Endothelial cell of hepatic sinusoid (primary cell): ENCODE results near the gene HIRIP3.

Source experiments
- in situ Hi-C: cut with HindIII; loops from 2 replicates; pipeline ENCODE4 v1.10.0; 2017; ENCODE audit warnings: low sequenced_read_pairs

HIRIP3 gene

GRCh38 chr16:29985271-29985811, 10.1 kb downstream of the HIRIP3 start:
- in situ Hi-C loops = no loop called here

DNA sequence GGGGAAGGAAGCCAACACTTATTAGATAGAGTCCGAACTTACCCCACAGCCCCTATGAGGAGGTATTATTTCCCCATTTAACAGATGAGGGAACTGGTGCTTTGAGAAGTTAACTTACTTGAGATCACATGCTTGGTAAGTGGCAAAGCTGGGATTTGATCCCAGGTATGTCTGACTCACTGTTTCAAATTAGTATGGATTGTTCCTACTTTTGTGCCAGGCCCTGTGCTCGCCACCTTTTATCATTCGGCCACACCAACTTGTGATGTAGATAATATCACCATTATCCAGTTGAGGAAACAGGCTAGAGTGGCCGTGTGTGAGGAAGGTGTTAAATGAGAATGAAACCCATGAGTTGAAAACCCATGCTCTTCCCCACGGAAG, 10.7 kb downstream of the HIRIP3 start:
- in situ Hi-C loops = no loop called here

DNA sequence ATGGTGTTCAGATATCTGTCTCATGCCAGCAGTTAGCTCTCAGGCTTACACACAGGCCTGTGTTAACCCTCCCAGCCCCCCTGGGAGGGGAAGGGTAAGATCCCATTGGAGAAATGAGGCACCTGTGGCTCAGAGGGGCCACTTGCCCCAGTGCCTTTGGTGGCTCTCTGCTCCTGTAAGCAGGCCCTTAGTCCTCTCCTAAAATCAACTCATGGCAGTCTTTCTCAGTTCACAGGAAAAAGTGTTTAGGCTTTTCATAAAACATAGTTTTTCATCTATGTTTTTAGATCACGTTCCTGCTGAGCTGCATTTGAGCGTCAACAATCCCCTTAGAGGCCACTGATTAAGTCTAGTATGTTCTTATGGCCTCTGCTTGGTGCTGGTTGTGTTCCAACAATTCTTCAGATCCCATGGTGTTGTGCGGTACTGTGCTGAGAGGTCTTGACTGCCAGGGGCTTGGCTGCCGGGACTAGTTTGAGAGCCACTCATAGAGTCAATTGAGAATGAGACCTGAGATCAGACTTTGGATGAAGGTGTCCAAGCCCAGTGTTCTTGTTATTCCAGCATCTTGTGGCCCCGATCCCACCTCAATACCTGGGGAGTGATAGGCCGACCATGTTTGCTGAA, 11.2 kb downstream of the HIRIP3 start:
- in situ Hi-C loops = no loop called here

GRCh38 chr16:29983420-29984136, 11.8 kb downstream of the HIRIP3 start:
- in situ Hi-C loops = no loop called here

- in situ Hi-C loops = no loop called here
Observed at GRCh38 chr16:29982560-29983419, 12.6 kb downstream of the HIRIP3 start.

DNA sequence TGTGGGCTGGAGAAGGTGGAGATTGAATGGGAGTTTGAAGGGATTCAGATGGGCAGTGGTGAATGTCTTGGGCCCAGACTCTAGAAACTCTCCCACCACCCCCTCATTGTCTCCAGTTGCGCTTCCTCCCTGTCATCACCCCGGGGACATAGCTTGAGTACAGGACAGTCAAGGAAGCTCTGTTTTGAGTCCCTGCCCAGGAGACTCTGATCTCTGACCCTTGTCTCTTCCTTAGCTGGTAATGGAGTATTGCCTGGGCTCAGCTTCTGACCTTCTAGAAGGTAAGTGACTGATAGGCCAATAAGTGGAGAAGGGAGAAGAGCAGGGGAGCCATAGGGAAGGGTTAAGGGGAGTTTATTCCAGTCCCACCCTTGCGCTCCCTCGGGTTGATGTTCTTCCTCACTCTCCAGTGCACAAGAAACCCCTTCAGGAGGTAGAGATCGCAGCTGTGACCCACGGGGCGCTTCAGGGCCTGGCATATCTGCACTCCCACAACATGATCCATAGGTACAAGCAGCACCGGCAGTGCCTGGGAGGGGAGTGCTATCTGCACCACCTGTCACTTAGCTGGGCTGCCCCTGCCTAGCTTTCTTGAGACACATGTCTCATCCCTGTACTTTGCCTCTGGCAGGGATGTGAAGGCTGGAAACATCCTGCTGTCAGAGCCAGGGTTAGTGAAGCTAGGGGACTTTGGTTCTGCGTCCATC, 16.7 kb downstream of the HIRIP3 start:
- in situ Hi-C loops = loop anchor here (10.0 kb wide), 1 partner anchor 174 kb away; the partner anchor contains the start of gene MAZ

DNA sequence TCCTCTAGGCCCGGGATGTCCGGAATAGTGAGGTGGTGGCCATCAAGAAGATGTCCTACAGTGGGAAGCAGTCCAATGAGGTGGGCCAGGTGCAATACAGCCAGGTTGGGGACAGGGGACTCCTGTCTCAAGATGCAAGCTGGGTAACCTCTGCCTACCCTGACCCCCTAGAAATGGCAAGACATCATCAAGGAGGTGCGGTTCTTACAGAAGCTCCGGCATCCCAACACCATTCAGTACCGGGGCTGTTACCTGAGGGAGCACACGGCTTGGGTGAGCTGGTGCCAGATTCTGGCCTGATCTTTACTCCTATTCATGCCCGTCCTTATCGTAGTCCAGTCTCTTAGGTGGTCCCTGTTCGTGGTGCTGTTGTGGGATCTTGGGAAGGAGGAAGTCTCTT, 17.3 kb downstream of the HIRIP3 start:
- in situ Hi-C loops = loop anchor here (10.0 kb wide), 1 partner anchor 173 kb away; the partner anchor contains the start of gene MAZ

- in situ Hi-C loops = loop anchor here (10.0 kb wide), 1 partner anchor 172 kb away; the partner anchor contains the start of gene MAZ
Observed at GRCh38 chr16:29977063-29977825, 18.2 kb downstream of the HIRIP3 start.

GRCh38 chr16:29975811-29976511, 19.5 kb downstream of the HIRIP3 start:
- in situ Hi-C loops = loop anchor here (10.0 kb wide), 1 partner anchor 171 kb away; the partner anchor contains the start of gene MAZ

DNA sequence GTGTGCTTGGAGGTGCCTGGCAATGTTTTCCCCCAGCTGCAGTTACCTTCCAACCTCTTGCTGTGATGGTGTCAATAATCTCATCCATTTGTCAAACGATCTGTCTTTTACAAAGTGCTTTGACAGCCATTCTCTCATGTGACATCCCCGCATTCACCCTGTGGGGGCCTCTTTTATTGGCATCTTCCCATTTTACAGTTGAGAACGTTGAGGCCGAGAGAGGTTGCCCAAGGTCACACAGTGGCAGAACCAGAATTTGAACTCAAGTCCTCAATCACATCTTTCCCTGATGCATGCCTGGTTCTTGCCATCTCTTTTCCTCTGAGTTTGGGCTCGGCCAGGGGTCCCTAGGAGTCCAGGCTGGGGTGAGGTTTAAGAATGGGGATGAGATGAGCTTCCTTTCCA, 20.3 kb downstream of the HIRIP3 start:
- in situ Hi-C loops = loop anchor here (10.0 kb wide), 1 partner anchor 170 kb away; the partner anchor contains the start of gene MAZ

DNA sequence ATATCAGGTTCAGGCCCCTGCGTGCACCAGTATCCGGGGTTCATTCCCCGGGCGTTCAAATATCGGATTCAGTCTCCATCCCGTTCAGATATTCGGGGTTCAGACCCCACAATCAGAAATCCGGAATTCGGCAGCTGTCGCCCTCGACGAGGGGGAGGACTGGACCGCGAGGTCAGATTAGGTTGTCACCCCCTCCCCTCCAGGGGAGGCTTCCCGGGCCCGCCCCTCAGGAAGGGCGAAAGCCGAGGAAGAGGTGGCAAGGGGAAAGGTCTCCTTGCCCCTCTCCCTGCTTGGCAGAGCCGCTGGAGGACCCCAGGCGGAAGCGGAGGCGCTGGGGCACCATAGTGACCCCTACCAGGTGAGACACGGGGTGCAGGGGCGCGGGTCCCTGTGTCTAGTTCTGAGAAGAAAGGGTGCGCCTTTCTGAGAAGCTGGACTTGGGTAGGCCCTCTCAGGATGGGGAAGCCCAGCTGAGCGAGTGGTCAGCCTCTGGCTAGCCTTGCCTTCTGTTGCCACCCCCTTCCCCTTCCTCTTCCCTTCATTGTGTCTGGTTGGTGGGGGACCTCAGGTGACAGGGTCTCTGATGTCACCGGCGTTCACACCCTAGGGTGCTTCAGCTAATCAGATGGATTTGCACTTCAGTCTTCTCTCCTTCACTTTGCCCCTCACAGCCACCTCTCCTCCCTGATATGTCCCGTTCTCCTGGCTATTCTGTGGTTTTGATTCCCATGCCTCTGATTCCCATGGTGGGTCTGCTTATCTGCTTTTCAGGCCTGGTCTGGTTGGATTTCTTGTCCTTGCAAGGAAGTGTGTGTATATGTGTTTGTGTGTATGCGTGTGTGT, 20.9 kb downstream of the HIRIP3 start:
- in situ Hi-C loops = loop anchor here (10.0 kb wide), 1 partner anchor 170 kb away; the partner anchor contains the start of gene MAZ

- in situ Hi-C loops = loop anchor here (10.0 kb wide), 1 partner anchor 169 kb away; the partner anchor contains the start of gene MAZ
Observed at GRCh38 chr16:29973384-29974246, 21.8 kb downstream of the HIRIP3 start, which contains the start of gene TAOK2. Gene TAOK2 (plus strand): TSS chr16:29973868. CDS start chr16:29977773, 3,905 bp downstream.

- in situ Hi-C loops = loop anchor here (10.0 kb wide), 1 partner anchor 168 kb away; the partner anchor contains the start of gene MAZ
Observed at GRCh38 chr16:29972992-29973383, 22.4 kb downstream of the HIRIP3 start.

GRCh38 chr16:29972500-29972899, 22.9 kb downstream of the HIRIP3 start:
- in situ Hi-C loops = loop anchor here (10.0 kb wide), 1 partner anchor 168 kb away; the partner anchor contains the start of gene MAZ

DNA sequence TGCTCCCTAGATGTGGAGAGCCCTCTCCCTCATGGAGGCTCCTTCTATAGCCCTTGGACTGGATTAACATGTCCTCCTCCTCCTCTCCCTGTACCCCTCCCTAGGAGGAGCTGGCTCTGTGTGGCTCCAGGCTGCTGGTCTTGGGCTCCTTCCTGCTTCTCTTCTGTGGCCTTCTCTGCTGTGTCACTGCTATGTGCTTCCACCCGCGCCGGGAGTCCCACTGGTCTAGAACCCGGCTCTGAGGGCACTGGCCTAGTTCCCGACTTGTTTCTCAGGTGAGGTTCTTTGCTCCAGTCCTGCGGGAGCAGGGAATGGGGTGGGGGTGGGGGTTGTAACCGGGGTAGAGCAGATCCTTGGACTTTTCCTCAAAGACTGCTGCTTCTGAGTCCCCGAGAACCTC, 24.1 kb downstream of the HIRIP3 start:
- in situ Hi-C loops = loop anchor here (10.0 kb wide), 1 partner anchor 167 kb away; the partner anchor contains the start of gene MAZ

DNA sequence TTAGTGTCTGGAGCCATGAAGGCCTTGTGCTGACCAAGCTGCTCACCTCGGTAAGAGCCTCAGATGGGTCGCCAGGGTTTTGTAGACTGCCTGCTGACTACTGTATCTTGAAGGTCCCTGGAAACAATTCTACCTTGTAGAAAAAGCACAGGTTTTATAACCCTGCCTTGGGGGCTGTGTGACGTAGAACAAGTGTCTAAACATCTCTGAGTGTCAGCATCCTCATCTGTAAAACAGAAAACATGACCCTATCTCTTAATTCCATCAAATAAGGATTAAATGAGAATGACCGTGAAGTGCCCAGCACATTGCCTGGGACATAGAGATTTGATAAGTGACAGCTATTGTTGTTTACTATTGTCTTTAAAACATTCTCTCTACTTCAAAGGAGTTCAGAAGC, 27.2 kb downstream of the HIRIP3 start:
- in situ Hi-C loops = no loop called here
